Spleen (tissue), 11 donors: ENCODE data around the gene TBX1. TPM values are rescaled to one million over a fixed set of nuclear protein-coding genes. Genes with fewer than 3 reads are reported as not detected.

Source experiments
- DNase-seq: peaks from one replicate; pipeline ENCODE4 v3.0.0-alpha.2; 2020
- H3K27ac ChIP-seq, 8 donors: fragments of 200-600 bp; sonication (generic) in 7 of 8; 1 replicate in 4 of 8; 2 replicates in 4 of 8; pipeline versions ENCODE4 v1.5.0 to v1.8.0; 2016 to 2021; ENCODE audit warnings: inconsistent platforms in 4 of 8, mild to moderate bottlenecking in 4 of 8, moderate library complexity in 1 of 8
- H3K27me3 ChIP-seq, 7 donors: fragments of 200-600 bp; sonication (generic) in 6 of 7; replicated peaks in 1 of 7; 1 replicate in 4 of 7; 2 replicates in 3 of 7; pipeline versions ENCODE4 v1.5.0 to v1.8.0; 2016 to 2021; ENCODE audit warnings: inconsistent platforms in 3 of 7, mild to moderate bottlenecking in 1 of 7
- H3K36me3 ChIP-seq, 6 donors: fragments of 200-600 bp; sonication (generic) in 5 of 6; 1 replicate in 4 of 6; 2 replicates in 2 of 6; pipeline versions ENCODE4 v1.5.0 to v1.8.0; 2016 to 2021; ENCODE audit warnings: inconsistent platforms in 2 of 6
- H3K4me1 ChIP-seq, 6 donors: fragments of 200-600 bp; sonication (generic) in 5 of 6; 1 replicate in 3 of 6; 2 replicates in 3 of 6; pipeline versions ENCODE4 v1.5.0 to v1.8.0; 2016 to 2021; ENCODE audit warnings: inconsistent platforms in 3 of 6
- H3K4me3 ChIP-seq, 8 donors: fragments of 200-600 bp; sonication (generic) in 7 of 8; 1 replicate in 4 of 8; 2 replicates in 4 of 8; pipeline versions ENCODE4 v1.5.0 to v1.8.0; 2016 to 2021; ENCODE audit warnings: inconsistent platforms in 4 of 8, mild to moderate bottlenecking in 4 of 8, moderate library complexity in 2 of 8
- H3K9me3 ChIP-seq, 8 donors: fragments of 200-600 bp; sonication (generic) in 7 of 8; 1 replicate in 4 of 8; 2 replicates in 4 of 8; pipeline versions ENCODE4 v1.5.0 to v1.8.0; 2016 to 2021; ENCODE audit warnings: inconsistent platforms in 4 of 8
- CTCF ChIP-seq, 11 experiments: fragments of 200-600 bp in 7 of 11; fragments of 450-650 bp in 4 of 11; sonication (generic) in 4 of 11; IDR thresholded peaks in 8 of 11; conservative IDR thresholded peaks in 3 of 11; 1 replicate in 7 of 11; 2 replicates in 4 of 11; pipeline versions ENCODE4 v1.4.0 to v1.8.0; 2016 to 2021; ENCODE audit warnings: antibody characterized with exemption in 11 of 11, inconsistent platforms in 4 of 11, mild to moderate bottlenecking in 1 of 11
- POLR2A ChIP-seq, 3 donors: fragments of 450-650 bp; IDR thresholded peaks; one replicate each; pipeline ENCODE4 v1.5.1; 2017; ENCODE audit warnings: antibody characterized with exemption in 3 of 3, mild to moderate bottlenecking in 1 of 3
- POLR2AphosphoS5 ChIP-seq, 3 donors: sonication (generic); formaldehyde crosslinking; IDR thresholded peaks; one replicate each; pipeline ENCODE4 v1.5.1; 2017; ENCODE audit warnings: antibody characterized with exemption in 3 of 3
- WGBS, 5 donors: extraction: QIAGEN DNeasy Blood & Tissue Kit in 3 of 5; methylation state at CpG; one replicate each; pipeline versions ENCODE4 v1.1.5 to v1.1.7; 2013 to 2018; 5-methylcytosine and 5-hydroxymethylcytosine counted together
- intact Hi-C: fragments of 100-400 bp; cut with DNase I; formaldehyde crosslinking; loops from one replicate; pipeline ENCODE4 v1.15.0; 2023; ENCODE audit warnings: low total_unique reads
- polyA plus RNA-seq, 3 donors: library from polyadenylated mRNA; stranded (reverse); fragments of 200-250 nt; gene quantifications; one replicate each; pipeline ENCODE4 v1.2.1, GENCODE V29; 2013
- total RNA-seq, 7 donors: library from RNA; depleted of rRNA in 3 of 7; stranded (reverse); fragments of >200 nt in 3 of 7; fragmentation: NEBNext Ultra II Directional in 4 of 7; extraction: Animal tissue kit (Norgen Biotek cat#: 25700) in 4 of 7; gene quantifications; one replicate each; pipeline versions ENCODE4 v1.1.0 to v1.2.1, GENCODE V29; 2016 to 2021
- donor health status: healthy with polysubstance abuse.
- donor health status: DM: no; HTN: no; CAD: no; lungs with moderate emphysema.
- donor health status: DM: no; HTN: no; CAD: no.
- donor health status: Bipolar disorder and iron deficiency.
- donor health status: healthy.
- donor health status: DM: no; HTN: no; CAD: no.
- donor health status: DM: yes; HTN: yes; CAD: no.

TBX1 gene
- total and polyA plus RNA-seq, 10 donors = 0.17 to 10.5 (median 0.70) TPM

- no peak overlapping the region for H3K27ac ChIP-seq
- WGBS, 5 donors = 87 to 94% (median 91%) methylated on average over 30 to 44 of the region's 44 CpGs
- intact Hi-C loops = no loop called here
- DNase-seq = no peak
- peaks cover 0 to 90% (median 53%) of the 10 kb centered on the region in 7 donors for H3K27me3 ChIP-seq
- peaks cover 0 to 49% (median 4%) of the 10 kb centered on the region in 6 donors for H3K36me3 ChIP-seq
- H3K4me3 ChIP-seq = no peak overlapping the region
- TF ChIP-seq POLR2AphosphoS5 (IDR thresholded peaks at IDR 0.05) (no peak), CTCF (IDR thresholded peaks at IDR 0.05 in 8 of 11, conservative IDR thresholded peaks at IDR 0.05 in 3 of 11) (no peak), POLR2A (IDR thresholded peaks at IDR 0.05) (no peak)
- H3K9me3 ChIP-seq = no peaks in the 10 kb centered on the region
- peaks cover 19 to 61% (median 46%) of the 10 kb centered on the region in 6 donors for H3K4me1 ChIP-seq
Measured at GRCh38 chr22:19721330-19722177, 39.0 kb upstream of the TBX1 start.

GRCh38 chr22:19722178-19722981, 38.2 kb upstream of the TBX1 start:
- WGBS, 5 donors = 81 to 87% (median 82%) methylated on average over 30 to 60 of the region's 60 CpGs
- DNase-seq = no peak
- intact Hi-C loops = no loop called here
- Histone ChIP-seq H3K9me3 (no peaks in the 10 kb centered on the region), H3K36me3 (peaks cover 0 to 49% (median 4%) of the 10 kb centered on the region in 6 donors), H3K27me3 (peaks cover 0 to 82% (median 53%) of the 10 kb centered on the region in 7 donors), H3K27ac (no peak overlapping the region), H3K4me3 (peak overlapping the region in 1 of 8 donors; percentile 64), H3K4me1 (peaks cover 19 to 53% (median 43%) of the 10 kb centered on the region in 6 donors)
- TF ChIP-seq POLR2AphosphoS5 (IDR thresholded peaks at IDR 0.05) = no peak
- TF ChIP-seq POLR2A (IDR thresholded peaks at IDR 0.05) = no peak
- TF ChIP-seq CTCF (IDR thresholded peaks at IDR 0.05 in 8 of 11, conservative IDR thresholded peaks at IDR 0.05 in 3 of 11) = no peak

- H3K36me3 ChIP-seq = peaks cover 0 to 49% (median 4%) of the 10 kb centered on the region in 6 donors
- H3K9me3 ChIP-seq = no peaks in the 10 kb centered on the region
- TF ChIP-seq POLR2A (IDR thresholded peaks at IDR 0.05) = no peak
- TF ChIP-seq POLR2AphosphoS5 (IDR thresholded peaks at IDR 0.05) = no peak
- TF ChIP-seq CTCF (IDR thresholded peaks at IDR 0.05 in 8 of 11, conservative IDR thresholded peaks at IDR 0.05 in 3 of 11) = no peak
- H3K27me3 ChIP-seq = peaks cover 0 to 77% (median 53%) of the 10 kb centered on the region in 7 donors
- no peak overlapping the region for H3K27ac ChIP-seq
- no peak for DNase-seq
- 26 to 39% (median 33%) methylated on average over 8 to 15 of the region's 15 CpGs for WGBS, 5 donors
- intact Hi-C loops = no loop called here
- peaks cover 19 to 47% (median 37%) of the 10 kb centered on the region in 6 donors for H3K4me1 ChIP-seq
- peak overlapping the region in 3 of 8 donors; percentile 26 to 64 (median 27) for H3K4me3 ChIP-seq
Measured at GRCh38 chr22:19722982-19723231, 37.7 kb upstream of the TBX1 start.
